ENCODE data around the gene TPH1. TPM values are rescaled to one million over a fixed set of nuclear protein-coding genes. Genes with fewer than 3 reads are reported as not detected.

The TPH1 gene
- total and polyA plus RNA-seq, 10 of the 15 experiments (the other 5 are each of a cell fraction or from before 2014, with no cell fraction given), result 0.05 to 0.82 (median 0.29) TPM

- TF ChIP-seq PBX3 (IDR thresholded peaks at IDR 0.05; ENCODE audit: insufficient replicate concordance, low read depth, low read length) (no peak), BCL3 (IDR thresholded peaks at IDR 0.05; ENCODE audit: borderline replicate concordance, insufficient read depth, low read depth, low read length, poor library complexity, severe bottlenecking) (peak; percentile 46), ATF3 (IDR thresholded peaks at IDR 0.05; ENCODE audit: borderline replicate concordance, extremely low read depth, low read depth, low read length) (no peak), IKZF2 (IDR thresholded peaks at IDR 0.05) (peak in 1 of 2 experiments; percentile 13; a peak in 1 of 4 replicates), SKIL (IDR thresholded peaks at IDR 0.05; ENCODE audit: low read depth, poor library complexity, severe bottlenecking) (peak; percentile 29), SREBF1 (IDR thresholded peaks at IDR 0.05; ENCODE audit: low read length) (no peak), HDAC2 (IDR thresholded peaks at IDR 0.05) (no peak), TAF1 (IDR thresholded peaks at IDR 0.05; ENCODE audit: borderline replicate concordance, low read depth, low read length) (peak; percentile 57; the same call in 1 of the 2 replicates), ZBED1 (IDR thresholded peaks at IDR 0.05; ENCODE audit: borderline replicate concordance) (no peak), ZNF217 (IDR thresholded peaks at IDR 0.05) (no peak), RUNX3 (IDR thresholded peaks at IDR 0.05; ENCODE audit: low read length) (peak; percentile 50; the same call in 1 of the 2 replicates), EED (IDR thresholded peaks at IDR 0.05; ENCODE audit: low read depth) (no peak), SMARCA5 (IDR thresholded peaks at IDR 0.05) (peak; percentile 64; the same call in 1 of the 2 replicates), WRNIP1 (IDR thresholded peaks at IDR 0.05; ENCODE audit: borderline replicate concordance, low read depth, low read length) (no peak), DPF2 (IDR thresholded peaks at IDR 0.05) (peak; percentile 51), SIN3A (IDR thresholded peaks at IDR 0.05; ENCODE audit: low read depth, low read length) (no peak; the same call in 1 of the 2 replicates), KDM1A (IDR thresholded peaks at IDR 0.05; ENCODE audit: borderline replicate concordance) (no peak), ESRRA (IDR thresholded peaks at IDR 0.05; ENCODE audit: low read length) (no peak), CREB1 (IDR thresholded peaks at IDR 0.05; ENCODE audit: low read depth) (no peak), RCOR1 (conservative IDR thresholded peaks at IDR 0.05; ENCODE audit: low read depth, low read length) (no peak), E2F8 (IDR thresholded peaks at IDR 0.05; ENCODE audit: low read depth, partially characterized antibody) (no peak), JUND (IDR thresholded peaks at IDR 0.05; ENCODE audit: low read depth, low read length) (no peak)
Observed at GRCh38 chr11:18012906-18013781, 32.9 kb downstream of the TPH1 start, which contains the start of gene SERGEF (continued).
